GM18505 (cell line): Measurements from ENCODE around the gene PPIF.

Experiments used
- ATAC-seq: cut with Tn5 transposase; IDR thresholded peaks from one replicate; pipeline ENCODE4 v1.9.1; 2021; ENCODE audit not compliant: unreplicated experiment
- POLR2A ChIP-seq: IDR thresholded peaks from 4 replicates; pipeline ENCODE4 v1.6.1; 2011; ENCODE audit warnings: borderline replicate concordance; ENCODE audit not compliant: insufficient read depth, insufficient read length; ENCODE audit errors: extremely low read depth

The PPIF gene

GRCh38 chr10:79347226-79347893 is at the start of gene PPIF:
PPIF (plus strand) TSS chr10:79347469; CDS start chr10:79347549, 80 bp downstream.
- TF ChIP-seq POLR2A: peak; percentile 93
- peak; percentile 84 for ATAC-seq

- no peak for TF ChIP-seq POLR2A
- no peak for ATAC-seq
These were observed 48.6 kb upstream of the PPIF start for GRCh38 chr10:79298403-79299244.

- no peak for TF ChIP-seq POLR2A
- no peak for ATAC-seq
These were observed 47.6 kb upstream of the PPIF start for GRCh38 chr10:79299397-79300241.

- ATAC-seq: no peak
- no peak for TF ChIP-seq POLR2A
These were observed 46.6 kb upstream of the PPIF start for GRCh38 chr10:79300711-79301110.

- ATAC-seq: no peak
- TF ChIP-seq POLR2A: no peak
These were observed 45.3 kb upstream of the PPIF start for GRCh38 chr10:79301754-79302530.

- no peak for ATAC-seq
- no peak for TF ChIP-seq POLR2A
These were observed 43.4 kb upstream of the PPIF start for GRCh38 chr10:79303631-79304478.

- TF ChIP-seq POLR2A: no peak
- no peak for ATAC-seq
These were observed 42.7 kb upstream of the PPIF start for GRCh38 chr10:79304479-79305087.

GRCh38 chr10:79305515-79305914 is 41.8 kb upstream of the PPIF start:
- TF ChIP-seq POLR2A: no peak
- no peak for ATAC-seq

GRCh38 chr10:79305988-79306387 is 41.3 kb upstream of the PPIF start:
- no peak for ATAC-seq
- no peak for TF ChIP-seq POLR2A

GRCh38 chr10:79306644-79307220 is 40.5 kb upstream of the PPIF start:
- no peak for TF ChIP-seq POLR2A

GRCh38 chr10:79308016-79308415 is 39.3 kb upstream of the PPIF start:
- no peak for TF ChIP-seq POLR2A

More at GRCh38 chr10:79306644-79307220, 40.5 kb upstream of the PPIF start:
- no peak for ATAC-seq

More at GRCh38 chr10:79308016-79308415, 39.3 kb upstream of the PPIF start:
- ATAC-seq: no peak
